HG03520 (cell line): Measurements from ENCODE around the gene TRIM45.

Source experiments
- ATAC-seq: cut with Tn5 transposase; IDR thresholded peaks from one replicate; pipeline ENCODE4 v1.9.1; 2021; ENCODE audit warnings: mild to moderate bottlenecking, moderate library complexity; ENCODE audit not compliant: unreplicated experiment

Gene TRIM45

DNA sequence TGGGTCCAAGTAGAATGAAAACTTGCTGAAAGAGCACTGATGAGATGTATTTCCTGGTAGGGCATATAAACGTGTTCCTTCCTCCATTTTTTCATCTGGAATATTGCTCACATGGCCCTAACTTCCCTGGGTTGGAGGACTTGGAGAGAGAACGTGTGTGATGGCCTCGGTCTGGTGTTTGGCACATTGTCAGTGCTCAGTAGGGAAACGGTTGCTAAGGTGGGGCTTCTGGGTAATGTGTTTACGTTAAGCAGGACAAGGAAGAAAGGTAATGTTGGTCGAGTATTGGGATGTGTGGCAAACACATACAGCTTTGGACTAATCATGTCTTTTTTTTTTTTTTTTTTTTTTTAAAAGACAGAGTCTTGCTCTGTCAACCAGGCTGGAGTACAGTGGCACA, 55.2 kb downstream of the TRIM45 start:
- no peak for ATAC-seq

DNA sequence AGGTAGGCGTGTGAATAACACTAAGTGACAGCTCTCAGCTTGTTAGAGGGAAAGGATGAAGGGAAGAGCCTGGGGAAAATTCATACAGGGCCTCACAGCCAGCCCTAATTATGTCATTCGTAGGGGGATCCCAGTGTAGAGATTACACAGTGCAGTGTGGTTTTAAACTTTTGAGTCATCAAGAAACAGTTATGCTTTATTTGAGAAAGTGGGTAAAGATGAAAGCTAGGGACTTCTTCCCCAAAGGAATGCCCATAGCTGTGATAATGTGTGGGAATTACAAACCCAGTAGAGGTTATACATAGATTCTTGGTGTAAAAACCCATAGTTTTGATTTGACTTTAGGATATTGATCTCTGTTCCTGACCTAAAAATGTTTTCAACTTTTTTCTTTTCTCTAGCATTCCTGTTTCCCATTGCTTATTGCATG, 59.5 kb downstream of the TRIM45 start:
- ATAC-seq = no peak
